Measurements from ENCODE around the gene PES1.
"Not testable (repeated sequence)": the region's sequence is repeated elsewhere in the genome, so short reads cannot be mapped to it uniquely, and the experiment has no call there.

PES1 gene

GRCh38 chr22:30627471-30627870 is 35.8 kb upstream of the PES1 start:
- H3K27ac ChIP-seq (ENCODE audit: low read length) = no peak overlapping the region
- H3K9ac ChIP-seq (ENCODE audit: low read length in 2 of 2) = no peak overlapping the region
- H3K9me3 ChIP-seq (ENCODE audit: control insufficient read depth in 2 of 2, low read length in 2 of 2) = no peaks in the 10 kb centered on the region
- no peak overlapping the region for H3K4me3 ChIP-seq (ENCODE audit: low read length in 2 of 2)
- H3K27me3 ChIP-seq (ENCODE audit: control insufficient read depth in 1 of 2, insufficient read depth in 2 of 2, low read length in 2 of 2) = no peaks in the 10 kb centered on the region
- H3K4me1 ChIP-seq (ENCODE audit: control insufficient read depth, insufficient read depth, low read length) = no peaks in the 10 kb centered on the region
- H3K36me3 ChIP-seq (ENCODE audit: control insufficient read depth in 2 of 2, insufficient read depth in 2 of 2, low read length in 2 of 2) = no peaks in the 10 kb centered on the region

- no peaks in the 10 kb centered on the region for H3K4me1 ChIP-seq (ENCODE audit: control insufficient read depth, insufficient read depth, low read length)
- H3K9ac ChIP-seq (ENCODE audit: low read length in 2 of 2) = no peak overlapping the region
- H3K4me3 ChIP-seq (ENCODE audit: low read length in 2 of 2) = no peak overlapping the region
- no peaks in the 10 kb centered on the region for H3K9me3 ChIP-seq (ENCODE audit: control insufficient read depth in 2 of 2, low read length in 2 of 2)
- H3K27ac ChIP-seq (ENCODE audit: low read length) = no peak overlapping the region
- H3K27me3 ChIP-seq (ENCODE audit: control insufficient read depth in 1 of 2, insufficient read depth in 2 of 2, low read length in 2 of 2) = no peaks in the 10 kb centered on the region
- H3K36me3 ChIP-seq (ENCODE audit: control insufficient read depth in 2 of 2, insufficient read depth in 2 of 2, low read length in 2 of 2) = no peaks in the 10 kb centered on the region
Observed at GRCh38 chr22:30626413-30626812, 34.7 kb upstream of the PES1 start.

GRCh38 chr22:30619909-30620308 is 28.2 kb upstream of the PES1 start:
- not testable (repeated sequence) for H3K4me3 ChIP-seq (ENCODE audit: low read length in 2 of 2); H3K27ac ChIP-seq (ENCODE audit: low read length)
- H3K36me3 ChIP-seq (ENCODE audit: control insufficient read depth in 2 of 2, insufficient read depth in 2 of 2, low read length in 2 of 2) = peaks cover 0 to 14% of the 10 kb centered on the region in 2 donors

GRCh38 chr22:30617819-30618218 is 26.1 kb upstream of the PES1 start:
- Histone ChIP-seq H3K9ac (ENCODE audit: low read length in 2 of 2) (no peak overlapping the region), H3K9me3 (ENCODE audit: control insufficient read depth in 2 of 2, low read length in 2 of 2) (no peaks in the 10 kb centered on the region), H3K4me1 (ENCODE audit: control insufficient read depth, insufficient read depth, low read length) (no peaks in the 10 kb centered on the region), H3K4me3 (ENCODE audit: low read length in 2 of 2) (no peak overlapping the region), H3K27ac (ENCODE audit: low read length) (no peak overlapping the region), H3K27me3 (ENCODE audit: control insufficient read depth in 1 of 2, insufficient read depth in 2 of 2, low read length in 2 of 2) (no peaks in the 10 kb centered on the region), H3K36me3 (ENCODE audit: control insufficient read depth in 2 of 2, insufficient read depth in 2 of 2, low read length in 2 of 2) (peaks cover 0 to 17% of the 10 kb centered on the region in 2 donors)

More at GRCh38 chr22:30619909-30620308, 28.2 kb upstream of the PES1 start:
- H3K27me3 ChIP-seq (ENCODE audit: control insufficient read depth in 1 of 2, insufficient read depth in 2 of 2, low read length in 2 of 2); H3K9me3 ChIP-seq (ENCODE audit: control insufficient read depth in 2 of 2, low read length in 2 of 2); H3K9ac ChIP-seq (ENCODE audit: low read length in 2 of 2); H3K4me1 ChIP-seq (ENCODE audit: control insufficient read depth, insufficient read depth, low read length): not testable (repeated sequence)

- H3K36me3 ChIP-seq (ENCODE audit: control insufficient read depth in 2 of 2, insufficient read depth in 2 of 2, low read length in 2 of 2) = peaks cover 4 to 20% of the 10 kb centered on the region in 2 donors
- no peaks in the 10 kb centered on the region for H3K4me1 ChIP-seq (ENCODE audit: control insufficient read depth, insufficient read depth, low read length)
- no peaks in the 10 kb centered on the region for H3K27me3 ChIP-seq (ENCODE audit: control insufficient read depth in 1 of 2, insufficient read depth in 2 of 2, low read length in 2 of 2)
- H3K9ac ChIP-seq (ENCODE audit: low read length in 2 of 2) = no peak overlapping the region
- no peaks in the 10 kb centered on the region for H3K9me3 ChIP-seq (ENCODE audit: control insufficient read depth in 2 of 2, low read length in 2 of 2)
- H3K27ac ChIP-seq (ENCODE audit: low read length) = no peak overlapping the region
- H3K4me3 ChIP-seq (ENCODE audit: low read length in 2 of 2) = no peak overlapping the region
Observed at GRCh38 chr22:30615543-30615954, 23.8 kb upstream of the PES1 start.

GRCh38 chr22:30614879-30615278 is 23.2 kb upstream of the PES1 start:
- H3K9ac ChIP-seq (ENCODE audit: low read length in 2 of 2) = no peak overlapping the region
- no peak overlapping the region for H3K4me3 ChIP-seq (ENCODE audit: low read length in 2 of 2)
- peaks cover 4 to 20% of the 10 kb centered on the region in 2 donors for H3K36me3 ChIP-seq (ENCODE audit: control insufficient read depth in 2 of 2, insufficient read depth in 2 of 2, low read length in 2 of 2)
- H3K4me1 ChIP-seq (ENCODE audit: control insufficient read depth, insufficient read depth, low read length) = peaks cover 2% of the 10 kb centered on the region
- H3K9me3 ChIP-seq (ENCODE audit: control insufficient read depth in 2 of 2, low read length in 2 of 2) = no peaks in the 10 kb centered on the region
- H3K27ac ChIP-seq (ENCODE audit: low read length) = no peak overlapping the region
- H3K27me3 ChIP-seq (ENCODE audit: control insufficient read depth in 1 of 2, insufficient read depth in 2 of 2, low read length in 2 of 2) = no peaks in the 10 kb centered on the region

GRCh38 chr22:30614268-30614667 is 22.6 kb upstream of the PES1 start:
- H3K9ac ChIP-seq (ENCODE audit: low read length in 2 of 2) = no peak overlapping the region
- peaks cover 4 to 20% of the 10 kb centered on the region in 2 donors for H3K36me3 ChIP-seq (ENCODE audit: control insufficient read depth in 2 of 2, insufficient read depth in 2 of 2, low read length in 2 of 2)
- no peak overlapping the region for H3K4me3 ChIP-seq (ENCODE audit: low read length in 2 of 2)
- H3K27me3 ChIP-seq (ENCODE audit: control insufficient read depth in 1 of 2, insufficient read depth in 2 of 2, low read length in 2 of 2) = no peaks in the 10 kb centered on the region
- peaks cover 6% of the 10 kb centered on the region for H3K4me1 ChIP-seq (ENCODE audit: control insufficient read depth, insufficient read depth, low read length)
- H3K9me3 ChIP-seq (ENCODE audit: control insufficient read depth in 2 of 2, low read length in 2 of 2) = no peaks in the 10 kb centered on the region
- H3K27ac ChIP-seq (ENCODE audit: low read length) = no peak overlapping the region

- H3K4me1 ChIP-seq (ENCODE audit: control insufficient read depth, insufficient read depth, low read length) = peaks cover 9% of the 10 kb centered on the region
Observed at GRCh38 chr22:30612789-30613188, 21.1 kb upstream of the PES1 start.

GRCh38 chr22:30611197-30611596 is 19.5 kb upstream of the PES1 start:
- H3K36me3 ChIP-seq (ENCODE audit: control insufficient read depth in 2 of 2, insufficient read depth in 2 of 2, low read length in 2 of 2) = peaks cover 4 to 13% of the 10 kb centered on the region in 2 donors
- no peak overlapping the region for H3K9ac ChIP-seq (ENCODE audit: low read length in 2 of 2)
- peaks cover 16% of the 10 kb centered on the region for H3K4me1 ChIP-seq (ENCODE audit: control insufficient read depth, insufficient read depth, low read length)
- no peak overlapping the region for H3K27ac ChIP-seq (ENCODE audit: low read length)
- no peak overlapping the region for H3K4me3 ChIP-seq (ENCODE audit: low read length in 2 of 2)
- H3K9me3 ChIP-seq (ENCODE audit: control insufficient read depth in 2 of 2, low read length in 2 of 2) = no peaks in the 10 kb centered on the region
- H3K27me3 ChIP-seq (ENCODE audit: control insufficient read depth in 1 of 2, insufficient read depth in 2 of 2, low read length in 2 of 2) = no peaks in the 10 kb centered on the region

More at GRCh38 chr22:30612789-30613188, 21.1 kb upstream of the PES1 start:
- H3K4me3 ChIP-seq (ENCODE audit: low read length in 2 of 2) = no peak overlapping the region
- no peak overlapping the region for H3K9ac ChIP-seq (ENCODE audit: low read length in 2 of 2)
- H3K36me3 ChIP-seq (ENCODE audit: control insufficient read depth in 2 of 2, insufficient read depth in 2 of 2, low read length in 2 of 2) = peaks cover 4 to 15% of the 10 kb centered on the region in 2 donors
- no peaks in the 10 kb centered on the region for H3K27me3 ChIP-seq (ENCODE audit: control insufficient read depth in 1 of 2, insufficient read depth in 2 of 2, low read length in 2 of 2)
- H3K9me3 ChIP-seq (ENCODE audit: control insufficient read depth in 2 of 2, low read length in 2 of 2) = no peaks in the 10 kb centered on the region
- no peak overlapping the region for H3K27ac ChIP-seq (ENCODE audit: low read length)

- Histone ChIP-seq H3K9me3 (ENCODE audit: control insufficient read depth in 2 of 2, low read length in 2 of 2) (no peaks in the 10 kb centered on the region), H3K4me3 (ENCODE audit: low read length in 2 of 2) (no peak overlapping the region), H3K27ac (ENCODE audit: low read length) (no peak overlapping the region), H3K4me1 (ENCODE audit: control insufficient read depth, insufficient read depth, low read length) (peaks cover 24% of the 10 kb centered on the region), H3K36me3 (ENCODE audit: control insufficient read depth in 2 of 2, insufficient read depth in 2 of 2, low read length in 2 of 2) (peaks cover 4 to 9% of the 10 kb centered on the region in 2 donors), H3K9ac (ENCODE audit: low read length in 2 of 2) (no peak overlapping the region), H3K27me3 (ENCODE audit: control insufficient read depth in 1 of 2, insufficient read depth in 2 of 2, low read length in 2 of 2) (no peaks in the 10 kb centered on the region)
Observed at GRCh38 chr22:30610299-30610698, 18.6 kb upstream of the PES1 start.

GRCh38 chr22:30609260-30610185 is 17.8 kb upstream of the PES1 start:
- Histone ChIP-seq H3K27ac (ENCODE audit: low read length) (no peak overlapping the region), H3K27me3 (ENCODE audit: control insufficient read depth in 1 of 2, insufficient read depth in 2 of 2, low read length in 2 of 2) (no peaks in the 10 kb centered on the region), H3K9ac (ENCODE audit: low read length in 2 of 2) (no peak overlapping the region), H3K36me3 (ENCODE audit: control insufficient read depth in 2 of 2, insufficient read depth in 2 of 2, low read length in 2 of 2) (peaks cover 4 to 5% of the 10 kb centered on the region in 2 donors), H3K4me1 (ENCODE audit: control insufficient read depth, insufficient read depth, low read length) (peaks cover 24% of the 10 kb centered on the region), H3K4me3 (ENCODE audit: low read length in 2 of 2) (no peak overlapping the region), H3K9me3 (ENCODE audit: control insufficient read depth in 2 of 2, low read length in 2 of 2) (no peaks in the 10 kb centered on the region)

Data from stomach smooth muscle (tissue), 2 donors.